ENCODE measurements around the gene MRPL38.
"Not testable (repeated sequence)": the region's sequence is repeated elsewhere in the genome, so short reads cannot be mapped to it uniquely, and the experiment has no call there.

MRPL38 gene

DNA sequence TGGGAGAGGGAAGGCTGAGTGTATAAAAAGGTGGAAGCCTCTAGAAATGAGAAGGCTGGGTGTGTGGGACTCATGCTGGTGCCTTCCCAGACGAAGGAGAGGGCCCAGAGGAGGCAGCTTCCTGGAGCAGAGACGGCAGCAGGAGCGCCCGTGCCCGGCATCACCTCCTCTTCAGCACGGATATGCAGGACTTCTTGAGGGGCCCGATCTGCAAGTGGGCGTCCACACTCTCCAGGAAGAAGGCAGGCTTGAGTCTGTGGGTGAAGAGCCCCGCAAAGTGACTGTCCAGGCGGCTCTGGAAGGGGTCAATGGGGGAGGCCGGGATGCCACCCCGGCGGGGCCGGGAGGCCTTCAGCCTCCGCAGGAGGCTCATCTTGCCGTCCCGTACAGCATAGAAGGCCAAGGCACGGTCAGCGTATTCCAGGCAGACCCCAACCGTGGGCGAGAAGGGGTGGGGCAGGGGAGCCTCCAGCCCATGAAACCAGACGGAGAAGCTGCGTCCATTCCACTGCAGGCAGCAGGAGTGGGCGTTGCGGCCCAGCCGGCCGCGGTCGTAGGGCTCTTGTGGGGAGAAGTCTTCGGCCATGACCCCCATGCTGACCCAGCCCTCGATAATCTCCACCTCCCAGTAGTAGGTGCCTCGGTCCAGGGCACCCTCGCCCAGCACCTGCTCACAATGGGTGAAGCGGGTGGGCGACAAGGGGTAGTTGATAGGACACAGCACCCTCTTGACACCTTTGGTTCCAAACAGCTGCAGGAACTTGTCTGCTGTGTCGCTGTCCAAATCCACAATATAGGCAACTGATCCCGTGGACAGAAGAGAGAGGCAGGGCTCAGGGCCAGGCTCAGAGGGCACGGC is 30.1 kb downstream of the MRPL38 start:
- DNase-seq: no peak

DNA sequence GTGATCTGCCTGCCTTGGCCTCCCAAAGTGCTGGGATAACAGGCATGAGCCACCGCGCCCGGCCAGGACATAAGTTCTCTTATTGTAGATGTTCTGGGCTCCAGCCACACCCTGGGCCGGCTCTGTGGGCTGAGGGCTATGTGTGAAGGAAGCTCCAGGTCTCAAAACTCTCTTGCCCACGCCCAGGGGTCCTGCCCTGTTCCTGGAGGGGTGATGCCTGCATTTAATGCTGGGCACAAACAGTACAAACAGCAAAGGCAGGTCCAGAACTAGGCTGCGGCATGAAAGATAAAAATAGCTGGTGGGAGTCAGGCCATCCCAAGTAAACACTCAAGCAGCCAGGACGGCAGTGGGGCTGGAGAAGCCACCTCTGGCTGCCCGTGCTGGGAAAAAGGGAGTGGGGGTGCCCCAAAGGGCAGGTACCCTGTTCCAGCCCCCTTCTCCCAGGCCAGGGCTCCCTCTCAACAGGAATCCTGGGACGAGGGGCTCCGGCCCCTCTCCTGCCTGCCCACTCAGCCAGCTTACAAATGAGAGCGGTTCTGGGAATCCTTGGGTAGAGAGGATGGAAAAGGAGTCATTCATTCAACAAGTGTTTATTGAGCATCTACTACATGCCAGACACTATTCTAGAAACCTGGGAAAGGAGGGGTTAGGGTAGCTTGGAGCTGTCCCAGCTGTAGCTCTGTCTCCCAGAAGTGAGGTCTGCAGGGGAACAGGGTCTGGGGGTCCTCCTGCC is 30.9 kb downstream of the MRPL38 start:
- DNase-seq: no peak

DNA sequence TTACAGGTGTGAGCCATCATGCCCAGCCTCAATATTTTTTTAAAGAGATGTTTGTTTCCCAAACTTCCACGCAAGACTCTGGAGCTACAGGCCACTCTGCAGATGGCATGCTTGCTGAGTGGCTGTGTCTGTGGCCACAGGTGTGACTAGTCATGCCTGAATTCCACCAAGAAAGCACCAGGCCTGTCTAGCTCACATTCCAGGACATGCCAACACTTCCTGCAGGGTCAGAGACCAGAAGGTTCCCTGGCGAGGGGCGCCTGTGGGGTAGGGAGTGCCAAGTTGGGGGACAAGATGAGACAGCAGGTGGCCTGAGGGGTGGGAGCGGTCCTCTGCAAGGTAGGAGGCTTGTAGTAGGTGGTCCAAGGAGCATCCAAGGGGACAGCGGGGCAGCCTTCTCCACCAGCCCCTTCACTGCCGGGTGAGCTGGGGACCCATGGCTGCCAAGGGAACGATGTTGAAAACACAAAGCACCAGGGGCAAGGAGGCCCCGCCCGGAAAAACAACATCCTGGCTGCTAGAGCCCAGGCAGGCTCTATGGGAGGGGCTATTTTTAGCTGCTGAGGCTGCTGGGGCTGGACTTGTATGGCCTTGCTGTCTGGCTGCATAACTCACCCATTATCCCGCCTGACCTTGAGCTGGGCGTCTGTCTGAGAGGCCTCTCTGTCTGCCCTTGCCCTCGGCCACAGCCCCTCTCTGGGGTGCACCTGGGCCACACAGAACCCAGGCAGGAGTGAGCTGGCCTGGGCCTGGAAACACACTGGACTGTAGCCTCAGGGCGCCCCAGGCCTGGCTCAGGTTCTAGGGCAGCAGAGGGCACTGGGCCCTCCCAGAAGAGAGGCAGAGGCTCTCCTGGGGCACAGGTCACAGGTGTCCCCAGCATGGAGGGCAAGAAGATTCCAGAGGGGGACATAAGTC is 32.0 kb downstream of the MRPL38 start:
- DNase-seq: peak; percentile 33

DNA sequence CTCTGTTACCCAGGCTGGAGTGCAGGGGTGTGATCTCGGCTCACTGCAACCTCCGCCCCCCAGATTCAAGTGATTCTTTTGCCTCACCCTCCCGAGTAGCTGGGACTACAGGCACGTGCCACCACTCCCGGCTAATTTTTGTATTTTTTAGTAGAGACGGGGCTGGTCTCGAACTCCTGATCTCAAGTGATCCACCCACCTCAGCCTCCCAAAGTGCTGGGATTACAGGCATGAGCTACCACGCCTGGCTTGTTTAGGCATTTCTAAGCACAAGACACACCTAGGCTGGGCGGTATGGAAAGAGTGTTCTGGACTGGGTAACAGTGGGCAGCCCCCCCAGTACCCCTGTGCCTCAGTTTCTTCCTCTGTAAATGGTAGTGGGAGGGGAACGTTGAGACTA is 34.5 kb downstream of the MRPL38 start:
- not testable (repeated sequence) for DNase-seq

DNA sequence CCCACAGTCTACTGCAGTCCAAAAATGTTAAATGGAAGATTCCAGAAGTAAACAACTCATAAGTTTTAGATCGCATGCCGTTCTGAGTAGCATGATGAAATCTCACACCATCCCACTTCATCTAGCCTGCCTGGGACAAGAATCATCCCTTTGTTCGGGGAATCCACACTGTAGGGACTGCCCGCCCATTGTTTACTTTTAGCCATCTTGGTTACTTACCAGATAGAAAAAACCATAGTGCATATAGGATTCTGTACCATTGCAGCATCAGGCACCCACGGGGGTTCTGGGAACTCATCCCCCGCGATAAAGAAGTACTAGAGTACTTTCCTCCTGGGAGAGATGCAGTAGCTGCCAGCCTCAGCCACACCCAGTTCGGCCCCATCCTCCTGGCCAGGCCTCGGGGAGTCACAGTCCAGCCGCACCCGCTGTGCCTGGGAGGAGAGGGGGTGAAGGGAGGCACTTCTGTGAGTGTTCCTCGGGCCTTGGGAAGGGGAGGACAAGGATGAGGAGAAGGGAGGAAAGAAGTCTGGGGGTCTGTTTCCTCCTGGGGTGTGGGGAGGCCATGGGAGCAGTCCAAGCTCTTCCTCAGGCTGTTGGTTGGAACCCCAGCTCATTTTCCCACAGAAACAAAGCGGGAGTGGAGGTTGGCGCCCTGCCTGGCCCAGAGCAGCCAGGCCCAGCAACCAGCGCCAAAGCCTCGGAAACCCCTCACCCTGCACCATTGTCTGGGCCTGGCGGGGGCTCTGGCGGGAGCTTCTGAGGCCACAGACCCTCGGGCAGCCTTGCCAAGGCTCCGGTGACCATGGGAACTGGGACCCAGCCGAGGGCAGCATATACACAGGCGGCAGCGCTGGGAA is 35.2 kb downstream of the MRPL38 start:
- peak; percentile 88 for DNase-seq

DNA sequence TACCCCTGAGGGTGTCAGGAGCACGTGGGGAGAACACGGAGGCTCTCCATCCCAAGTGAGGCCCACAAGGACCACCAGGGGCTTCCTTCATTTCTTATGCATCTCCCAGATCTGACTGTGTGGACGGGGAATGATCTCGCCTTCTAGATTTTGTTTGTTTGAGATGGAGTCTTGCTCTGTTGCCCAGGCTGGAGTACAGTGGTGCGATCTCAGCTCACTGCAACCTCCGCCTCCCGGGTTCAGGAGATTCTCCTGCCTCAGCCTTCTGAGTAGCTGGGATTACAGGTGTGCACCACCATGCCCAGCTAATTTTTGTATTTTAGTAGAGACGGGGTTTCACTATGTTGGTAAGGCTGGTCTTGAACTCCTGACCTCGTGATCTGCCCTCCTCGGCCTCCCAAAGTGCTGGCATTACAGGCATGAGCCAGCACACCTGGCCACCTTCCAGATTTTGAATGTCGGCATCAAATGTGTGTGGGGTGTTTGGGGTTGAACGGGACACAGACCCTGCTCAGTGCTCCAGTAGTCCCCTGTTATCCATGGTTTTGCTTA is 35.9 kb downstream of the MRPL38 start:
- not testable (repeated sequence) for DNase-seq

DNA sequence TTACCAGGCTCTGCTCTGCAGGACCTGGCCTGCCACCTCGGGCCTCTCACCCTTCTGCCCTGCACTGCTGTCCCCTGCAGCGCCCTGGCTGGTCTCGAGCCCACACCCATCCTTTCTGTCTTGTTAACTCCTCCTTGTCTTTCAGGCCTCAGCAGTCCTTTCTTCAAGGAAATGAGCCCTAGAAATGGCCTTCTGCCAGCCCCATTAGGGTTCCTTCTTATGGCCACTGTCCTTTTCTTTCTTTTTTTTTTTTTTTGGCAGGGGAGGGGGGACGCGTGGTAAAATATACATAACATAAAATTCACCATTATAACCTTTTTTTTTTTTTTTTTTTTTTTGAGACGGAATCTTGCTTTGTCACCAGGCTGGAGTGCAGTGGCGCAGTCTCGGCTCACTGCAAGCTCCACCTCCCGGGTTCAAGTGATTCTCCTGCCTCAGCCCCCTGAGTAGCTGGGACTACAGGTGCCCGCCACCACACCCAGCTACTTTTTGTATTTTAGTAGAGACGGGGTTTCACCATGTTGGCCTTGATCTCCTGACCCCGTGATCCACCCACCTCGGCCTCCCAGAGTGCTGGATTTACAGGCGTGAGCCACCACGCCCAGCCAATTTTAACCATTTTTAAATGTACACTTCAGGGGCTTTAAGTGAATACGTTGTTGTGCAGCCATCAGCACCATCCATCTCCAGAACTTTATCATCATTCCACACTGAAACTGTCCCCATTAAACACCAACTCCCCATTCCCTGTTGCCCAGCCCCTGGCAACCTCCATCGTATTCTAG is 39.1 kb downstream of the MRPL38 start:
- not testable (repeated sequence) for DNase-seq

DNA sequence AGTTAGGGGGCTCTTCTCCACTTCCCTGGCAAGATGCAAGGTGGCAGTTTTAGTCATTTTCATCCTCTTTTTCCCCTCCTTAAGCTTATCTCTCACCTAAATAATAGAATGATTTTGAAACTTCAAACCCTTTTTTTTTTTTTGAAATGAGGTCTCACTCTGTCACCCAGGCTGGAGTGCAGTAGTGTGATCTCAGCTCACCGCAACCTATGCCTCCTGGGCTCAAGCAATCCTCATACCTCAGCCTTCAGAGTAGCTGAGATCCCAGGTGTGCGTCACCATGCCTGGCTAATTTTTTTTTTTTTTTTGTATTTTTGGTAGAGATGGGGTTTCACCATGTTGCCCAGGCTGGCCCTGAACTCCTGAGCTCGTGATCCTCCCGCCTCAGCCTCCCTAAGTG is 39.8 kb downstream of the MRPL38 start:
- not testable (repeated sequence) for DNase-seq

DNA sequence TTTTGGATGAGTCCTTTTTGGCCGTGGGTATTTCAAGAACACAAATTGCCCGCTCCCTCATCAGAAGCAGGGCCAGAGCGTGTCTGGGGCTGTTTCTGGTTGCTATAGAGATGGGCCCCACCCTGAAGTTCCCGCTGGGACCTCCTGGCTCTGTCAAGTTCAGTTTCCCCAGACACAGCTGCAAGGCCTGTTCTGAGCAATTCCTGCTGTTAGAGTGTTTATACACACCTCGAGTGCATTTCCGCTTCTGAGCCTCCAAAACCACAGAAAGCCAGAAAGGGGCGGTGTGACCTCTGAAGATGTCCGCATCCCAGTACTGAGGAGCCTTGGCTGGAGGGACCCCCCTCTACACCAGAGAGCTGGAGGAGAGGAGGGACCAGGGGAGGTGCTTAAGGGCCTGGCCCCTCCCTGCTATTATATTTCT is 40.2 kb downstream of the MRPL38 start:
- no peak for DNase-seq

DNA sequence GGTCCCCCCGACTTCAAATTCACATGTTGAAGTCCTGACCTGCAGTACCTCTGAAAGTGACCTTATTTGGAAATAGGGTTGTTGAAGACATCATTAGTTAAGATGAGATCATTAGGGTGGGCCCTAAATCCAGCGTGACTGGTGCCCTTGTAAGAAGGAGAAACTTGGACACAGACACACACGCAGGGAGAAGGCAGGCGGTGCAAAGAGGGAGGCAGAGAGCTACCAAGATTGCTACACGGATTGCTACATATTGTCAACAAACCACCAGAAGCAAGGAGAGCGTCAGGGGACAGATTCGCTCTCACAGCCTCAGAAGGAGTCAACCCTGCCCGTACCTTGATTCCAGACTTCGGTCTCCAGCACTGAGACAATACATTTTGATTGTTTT is 42.8 kb downstream of the MRPL38 start:
- DNase-seq: no peak

DNA sequence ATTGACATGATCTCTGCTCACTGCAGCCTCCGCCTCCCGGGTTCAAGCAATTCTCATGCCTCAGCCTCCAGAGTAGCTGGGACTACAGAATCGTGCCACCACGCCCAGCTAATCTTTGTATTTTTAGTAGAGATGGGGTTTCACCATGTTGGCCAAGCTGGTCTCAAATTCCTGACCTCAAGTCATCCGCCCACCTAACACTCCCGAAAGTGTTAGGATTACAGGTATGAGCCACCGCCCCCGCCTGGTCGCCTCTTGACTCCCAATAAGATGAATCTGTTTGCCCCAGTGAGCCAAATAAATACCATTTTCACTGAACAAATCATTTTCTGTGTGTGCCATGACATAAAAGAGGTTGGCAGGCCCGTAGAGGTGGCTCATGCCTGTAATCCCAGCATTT is 45.3 kb downstream of the MRPL38 start:
- not testable (repeated sequence) for DNase-seq

DNA sequence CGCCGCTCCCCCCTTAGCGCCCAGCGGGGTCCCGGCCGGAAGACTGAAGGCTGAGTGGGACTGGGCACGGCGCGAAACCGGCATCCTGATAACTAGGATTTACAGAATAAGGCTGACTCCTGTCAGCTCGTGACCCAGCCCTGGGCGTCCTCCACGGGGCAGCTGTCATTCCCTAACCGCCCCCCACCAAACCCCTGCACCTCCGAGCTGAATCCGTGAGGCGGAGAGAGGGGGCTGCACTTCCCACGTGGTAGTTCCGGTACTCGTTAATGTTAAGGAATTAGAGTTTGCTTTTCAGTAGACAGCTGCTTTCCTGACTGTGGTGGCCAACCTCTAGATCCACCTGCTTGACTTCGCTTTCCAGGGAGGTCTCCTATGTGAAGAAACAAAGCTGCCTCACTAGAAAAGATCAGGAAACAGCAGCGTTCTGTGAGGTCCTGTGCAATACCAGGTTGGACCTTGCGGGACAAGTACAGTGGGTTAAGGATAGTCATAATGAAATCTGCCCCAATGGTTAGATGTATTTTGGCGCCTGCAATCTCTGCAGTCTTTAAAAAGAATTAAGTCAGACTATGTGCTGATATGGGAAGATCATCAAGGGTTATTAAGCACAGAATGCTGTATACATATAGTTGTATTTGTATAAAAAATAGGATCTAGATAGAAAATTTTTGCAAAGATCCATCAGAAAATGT is 48.5 kb downstream of the MRPL38 start:
- DNase-seq: no peak

DNA sequence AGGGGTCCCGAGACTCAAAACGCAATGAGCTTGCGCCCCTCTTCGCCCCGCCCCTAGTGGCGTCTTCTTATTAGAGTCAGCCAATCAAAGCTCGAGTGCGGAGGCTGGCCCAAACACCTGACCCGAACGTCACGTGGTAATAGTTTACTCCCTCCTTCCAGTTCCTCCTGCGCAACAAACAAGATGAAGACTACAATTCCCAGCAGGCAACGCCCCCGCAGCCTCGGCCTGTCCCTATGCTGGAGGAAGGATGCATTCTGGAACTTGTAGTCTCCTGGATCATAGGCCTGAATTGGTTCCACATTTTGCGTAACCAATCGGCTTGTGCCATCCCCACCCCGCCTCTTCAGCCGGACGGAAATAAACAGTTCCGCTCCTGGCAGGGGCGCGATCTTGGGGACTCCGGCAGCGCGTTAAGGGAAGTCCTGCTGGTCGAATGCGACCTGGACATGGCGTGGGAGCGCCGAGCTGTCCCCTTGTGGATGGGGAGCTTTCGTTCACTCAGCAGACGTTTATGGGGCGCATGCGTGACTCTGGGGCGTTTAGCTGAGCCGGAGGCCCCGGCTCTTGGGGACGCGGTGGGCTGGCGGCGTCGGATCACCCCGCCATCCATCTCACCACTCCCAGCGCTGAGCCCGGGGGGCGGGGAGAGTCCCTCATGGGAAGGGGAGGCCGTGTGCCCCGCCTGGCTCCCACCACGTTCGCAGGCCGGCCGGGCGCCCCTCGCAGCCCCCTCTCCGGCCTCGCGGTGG is 49.2 kb downstream of the MRPL38 start, which contains the start of gene WBP2:
Gene WBP2 (minus strand): TSS at position 26 of the 752 bp plus-strand sequence. CDS start 38 bp downstream, outside the sequence.
- DNase-seq: peak; percentile 99

DNA sequence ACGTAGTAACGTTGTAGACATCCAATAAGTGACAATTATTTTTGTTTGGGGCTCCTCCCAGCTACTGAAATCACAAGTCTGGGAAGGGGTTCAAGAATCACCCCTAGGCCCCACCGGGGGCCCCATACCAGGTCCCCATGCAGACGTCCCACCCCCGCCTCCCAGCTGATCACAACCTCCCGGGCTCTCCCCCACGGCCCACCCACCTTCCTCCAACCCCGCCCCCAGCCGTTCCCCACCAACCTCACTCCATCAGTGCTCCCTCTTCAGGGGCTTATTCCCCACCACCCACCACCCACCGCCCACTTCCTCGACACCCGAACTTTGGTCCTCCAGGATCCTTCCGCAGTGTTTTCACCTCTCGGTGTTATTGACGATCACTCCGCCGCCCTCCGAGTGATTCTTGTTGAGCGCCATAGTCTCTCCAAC is 49.8 kb downstream of the MRPL38 start:
- peak; percentile 66 for DNase-seq

DNA sequence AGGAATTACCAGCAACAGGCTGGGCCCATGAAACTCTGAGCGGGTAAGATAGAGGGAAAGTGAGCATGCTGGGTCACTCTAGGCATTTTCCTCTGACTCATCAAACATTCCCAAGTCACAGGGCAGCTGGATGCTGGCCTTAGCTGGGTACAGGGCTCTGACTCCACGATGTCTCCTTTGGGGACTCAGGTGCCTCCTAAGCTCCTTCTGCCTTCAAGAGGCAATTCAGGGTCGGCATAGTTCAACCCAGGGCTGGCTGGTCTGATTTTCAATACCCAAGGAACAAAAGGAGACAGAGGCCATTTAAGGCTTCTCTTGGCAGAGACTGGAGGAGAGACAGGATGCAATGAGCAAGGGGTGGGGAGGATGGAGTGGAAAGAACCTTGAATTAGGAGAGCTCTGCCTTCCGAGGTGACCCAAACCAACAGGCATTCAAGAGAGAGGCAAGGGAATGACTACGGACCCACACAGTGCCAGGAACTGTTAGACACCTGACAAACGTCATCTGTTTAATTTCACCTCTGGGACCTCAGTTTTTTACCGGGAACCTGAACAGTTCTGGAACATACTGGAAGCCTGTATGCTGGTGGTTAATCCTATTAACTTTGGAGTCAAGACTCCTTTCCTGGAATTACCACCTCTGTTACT is 50.5 kb downstream of the MRPL38 start:
- no peak for DNase-seq

DNA sequence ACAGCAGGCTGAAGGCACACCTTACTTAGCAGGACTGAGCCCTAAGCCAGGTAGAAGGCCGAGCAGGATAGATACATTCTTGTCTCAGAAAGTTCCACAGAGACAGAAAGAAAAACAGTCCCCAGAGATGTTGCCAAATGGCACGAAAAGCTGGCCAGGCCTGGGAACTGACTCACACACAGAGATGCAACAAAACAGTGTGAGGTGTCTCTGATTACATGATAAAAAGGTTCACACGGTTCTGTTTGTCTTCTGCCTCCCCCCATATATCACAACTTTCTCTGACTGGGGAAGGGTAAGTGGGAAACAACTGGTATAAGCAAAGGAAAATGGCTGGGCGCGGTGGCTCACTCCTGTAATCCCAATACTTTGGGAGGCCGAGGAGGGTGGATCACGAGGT is 51.3 kb downstream of the MRPL38 start:
- DNase-seq: no peak

DNA sequence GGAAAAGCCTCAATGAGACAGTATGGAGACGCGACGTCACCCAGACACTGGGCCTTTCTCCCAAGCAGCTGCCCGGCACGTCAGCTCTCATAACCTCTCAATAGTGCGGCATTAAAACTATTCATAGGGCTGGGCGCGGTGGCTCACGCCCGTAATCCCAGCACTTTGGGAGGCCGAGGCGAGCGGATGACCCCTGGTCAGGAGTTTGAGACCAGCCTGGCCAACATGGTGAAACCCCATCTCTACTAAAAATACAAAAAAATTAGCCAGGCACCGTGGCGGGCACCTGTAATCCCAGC is 53.0 kb downstream of the MRPL38 start:
- not testable (repeated sequence) for DNase-seq

DNA sequence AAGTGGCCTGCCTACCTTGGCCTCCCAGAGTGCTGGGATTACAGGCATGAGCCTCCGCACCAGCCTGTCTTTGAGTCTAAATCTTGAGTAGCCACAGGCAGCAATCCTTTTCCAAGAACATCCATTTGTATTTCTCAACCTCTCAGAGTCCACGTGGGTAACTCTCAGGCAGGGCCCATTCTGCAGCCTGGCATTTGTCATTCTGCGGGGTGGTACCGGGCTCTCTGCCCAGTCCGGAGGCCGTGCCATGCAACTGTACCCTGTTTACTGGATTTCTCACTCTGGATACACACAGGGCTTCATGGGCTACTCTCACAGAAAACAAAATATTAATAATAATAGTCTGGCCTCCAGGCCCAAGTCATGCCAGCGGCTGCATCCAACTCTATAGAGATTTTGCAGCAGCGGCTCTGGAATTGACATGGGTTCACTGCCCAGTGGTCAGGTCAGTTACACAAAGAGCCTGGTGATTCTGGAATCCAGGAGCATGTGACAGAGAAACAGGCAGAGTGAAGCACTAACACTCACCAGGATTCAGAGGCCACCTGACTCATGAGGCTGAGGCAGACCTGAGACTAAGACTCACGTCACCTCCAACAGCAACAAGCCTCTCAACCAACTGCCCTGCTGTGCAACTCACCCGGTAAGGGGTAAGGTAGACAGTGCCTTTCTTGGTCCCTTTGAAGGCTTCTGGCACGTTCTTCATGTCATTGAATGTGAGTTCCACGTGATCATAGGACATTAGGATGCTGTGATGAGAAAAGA is 53.6 kb downstream of the MRPL38 start:
- DNase-seq: peak; percentile 78
